B cell (primary cell): ENCODE measurements around the gene PPP1R18.

Source experiments
- EZH2 ChIP-seq: IDR thresholded peaks from 2 replicates; pipeline ENCODE4 v1.6.1; 2012; ENCODE audit warnings: borderline replicate concordance, low read depth, mild to moderate bottlenecking, moderate library complexity, low read length; ENCODE audit not compliant: insufficient read depth, poor library complexity, severe bottlenecking
- TF ChIP-seq, protein P1 (sequence below): fragments of 200-600 bp; IDR thresholded peaks from one replicate; pipeline ENCODE4 v1.8.0; 2022; ENCODE audit warnings: antibody characterized with exemption, mild to moderate bottlenecking

DNA sequence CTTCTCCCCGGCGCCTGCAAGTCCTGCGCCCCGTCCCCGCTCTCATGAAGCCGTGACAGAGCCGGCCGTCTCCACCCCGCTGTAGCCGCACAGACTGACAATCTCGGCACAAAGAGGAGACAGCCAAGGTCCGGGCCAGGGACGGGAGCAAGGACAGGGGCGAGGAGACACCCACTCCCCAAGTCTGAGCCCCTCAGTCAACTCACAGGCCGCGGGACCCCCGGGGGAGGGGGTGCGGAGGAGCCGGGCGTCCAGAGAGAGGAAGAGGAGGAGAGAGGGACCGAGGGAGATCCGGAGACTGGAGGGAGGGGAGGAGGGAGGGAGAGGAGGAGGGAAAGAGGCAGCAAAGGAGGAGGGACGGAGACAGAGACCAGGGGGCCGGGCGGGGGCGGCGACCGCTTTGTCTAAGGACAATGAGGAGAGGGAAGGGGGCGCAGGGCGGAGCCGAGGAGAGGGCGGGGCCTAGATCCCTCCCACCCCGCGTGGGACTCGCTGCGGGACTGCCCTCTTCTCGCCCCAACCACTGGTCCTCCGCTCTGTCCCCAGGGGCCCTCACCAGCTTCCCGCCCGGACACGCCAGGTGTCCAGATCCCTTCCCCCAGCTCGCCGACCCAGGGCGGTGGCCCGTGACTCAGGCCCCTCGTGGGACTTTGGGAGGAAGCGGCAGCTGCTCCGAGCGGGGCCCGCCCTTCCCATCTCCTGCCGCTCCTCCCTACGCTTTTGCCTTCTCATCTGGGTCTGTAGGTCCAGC, 638 bp upstream of the PPP1R18 start:
- TF ChIP-seq, protein P1, sequence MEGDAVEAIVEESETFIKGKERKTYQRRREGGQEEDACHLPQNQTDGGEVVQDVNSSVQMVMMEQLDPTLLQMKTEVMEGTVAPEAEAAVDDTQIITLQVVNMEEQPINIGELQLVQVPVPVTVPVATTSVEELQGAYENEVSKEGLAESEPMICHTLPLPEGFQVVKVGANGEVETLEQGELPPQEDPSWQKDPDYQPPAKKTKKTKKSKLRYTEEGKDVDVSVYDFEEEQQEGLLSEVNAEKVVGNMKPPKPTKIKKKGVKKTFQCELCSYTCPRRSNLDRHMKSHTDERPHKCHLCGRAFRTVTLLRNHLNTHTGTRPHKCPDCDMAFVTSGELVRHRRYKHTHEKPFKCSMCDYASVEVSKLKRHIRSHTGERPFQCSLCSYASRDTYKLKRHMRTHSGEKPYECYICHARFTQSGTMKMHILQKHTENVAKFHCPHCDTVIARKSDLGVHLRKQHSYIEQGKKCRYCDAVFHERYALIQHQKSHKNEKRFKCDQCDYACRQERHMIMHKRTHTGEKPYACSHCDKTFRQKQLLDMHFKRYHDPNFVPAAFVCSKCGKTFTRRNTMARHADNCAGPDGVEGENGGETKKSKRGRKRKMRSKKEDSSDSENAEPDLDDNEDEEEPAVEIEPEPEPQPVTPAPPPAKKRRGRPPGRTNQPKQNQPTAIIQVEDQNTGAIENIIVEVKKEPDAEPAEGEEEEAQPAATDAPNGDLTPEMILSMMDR, result no peak
- no peak for TF ChIP-seq EZH2
